ENCODE data around the gene DNAJC13. TPM values are rescaled to one million over a fixed set of nuclear protein-coding genes. Genes with fewer than 3 reads are reported as not detected.

DNAJC13 gene
- total RNA-seq, 2 donors from 2014 or later = 39.4 to 40.5 TPM

GRCh38 chr3:132399054-132399929 is 18.0 kb upstream of the DNAJC13 start:
- no peak overlapping the region for H3K9ac ChIP-seq (ENCODE audit: extremely low read depth, low read length, poor library complexity, severe bottlenecking)
- H3K9me3 ChIP-seq (ENCODE audit: control insufficient read depth, low read length) = no peaks in the 10 kb centered on the region
- H3K27me3 ChIP-seq (ENCODE audit: control insufficient read depth, insufficient read depth, low read length, poor library complexity, severe bottlenecking) = no peaks in the 10 kb centered on the region
- no peak overlapping the region for H3K27ac ChIP-seq (ENCODE audit: low read depth, low read length)
- H3K36me3 ChIP-seq (ENCODE audit: control insufficient read depth, insufficient read depth, low read length) = no peaks in the 10 kb centered on the region
- DNase-seq = peak; percentile 72
- no peak overlapping the region for H3K4me3 ChIP-seq (ENCODE audit: low read length)
- no peak overlapping the region for H3K4me3 Mint-ChIP-seq
- no peak overlapping the region for H3K27ac Mint-ChIP-seq
- H3K9me3 Mint-ChIP-seq = peaks cover 5% of the 10 kb centered on the region
- TF ChIP-seq CTCF (conservative IDR thresholded peaks at IDR 0.05) = peak; percentile 94
- H3K36me3 Mint-ChIP-seq (ENCODE audit: low read depth) = no peaks in the 10 kb centered on the region
- WGBS, 2 experiments (ENCODE audit: insufficient coverage in 1 of 2, insufficient read length in 1 of 2) = 56 to 58% methylated on average over 4 to 5 of the region's 5 CpGs
- H3K27me3 Mint-ChIP-seq (ENCODE audit: insufficient read depth) = no peaks in the 10 kb centered on the region
- H3K4me1 Mint-ChIP-seq = no peaks in the 10 kb centered on the region
- no peaks in the 10 kb centered on the region for H3K4me1 ChIP-seq (ENCODE audit: control insufficient read depth, insufficient read depth, low read length)

- Mint-ChIP-seq H3K4me3 (no peak overlapping the region), H3K9me3 (peaks cover 5% of the 10 kb centered on the region), H3K27ac (no peak overlapping the region), H3K36me3 (ENCODE audit: low read depth) (no peaks in the 10 kb centered on the region), H3K27me3 (ENCODE audit: insufficient read depth) (no peaks in the 10 kb centered on the region), H3K4me1 (no peaks in the 10 kb centered on the region)
- no peak for TF ChIP-seq CTCF (conservative IDR thresholded peaks at IDR 0.05)
- Histone ChIP-seq H3K27ac (ENCODE audit: low read depth, low read length) (no peak overlapping the region), H3K27me3 (ENCODE audit: control insufficient read depth, insufficient read depth, low read length, poor library complexity, severe bottlenecking) (no peaks in the 10 kb centered on the region), H3K36me3 (ENCODE audit: control insufficient read depth, insufficient read depth, low read length) (no peaks in the 10 kb centered on the region), H3K9me3 (ENCODE audit: control insufficient read depth, low read length) (no peaks in the 10 kb centered on the region), H3K4me3 (ENCODE audit: low read length) (no peak overlapping the region), H3K4me1 (ENCODE audit: control insufficient read depth, insufficient read depth, low read length) (no peaks in the 10 kb centered on the region), H3K9ac (ENCODE audit: extremely low read depth, low read length, poor library complexity, severe bottlenecking) (no peak overlapping the region)
- DNase-seq = no peak
- WGBS, 2 experiments (ENCODE audit: insufficient coverage in 1 of 2, insufficient read length in 1 of 2) = 95 to 96% methylated on average over 8 to 13 of the region's 13 CpGs
These were observed 16.0 kb upstream of the DNAJC13 start for GRCh38 chr3:132401255-132401654.

- Histone ChIP-seq H3K36me3 (ENCODE audit: control insufficient read depth, insufficient read depth, low read length) (no peaks in the 10 kb centered on the region), H3K27ac (ENCODE audit: low read depth, low read length) (no peak overlapping the region), H3K4me1 (ENCODE audit: control insufficient read depth, insufficient read depth, low read length) (no peaks in the 10 kb centered on the region), H3K9ac (ENCODE audit: extremely low read depth, low read length, poor library complexity, severe bottlenecking) (no peak overlapping the region), H3K9me3 (ENCODE audit: control insufficient read depth, low read length) (no peaks in the 10 kb centered on the region), H3K4me3 (ENCODE audit: low read length) (no peak overlapping the region), H3K27me3 (ENCODE audit: control insufficient read depth, insufficient read depth, low read length, poor library complexity, severe bottlenecking) (no peaks in the 10 kb centered on the region)
- no peak overlapping the region for H3K27ac Mint-ChIP-seq
- H3K4me1 Mint-ChIP-seq = no peaks in the 10 kb centered on the region
- H3K4me3 Mint-ChIP-seq = no peak overlapping the region
- DNase-seq = no peak
- no peak for TF ChIP-seq CTCF (conservative IDR thresholded peaks at IDR 0.05)
- H3K9me3 Mint-ChIP-seq = no peaks in the 10 kb centered on the region
- WGBS, 2 experiments (ENCODE audit: insufficient coverage in 1 of 2, insufficient read length in 1 of 2) = 94 to 100% methylated on average over 1 to 3 of the region's 3 CpGs
- no peaks in the 10 kb centered on the region for H3K36me3 Mint-ChIP-seq (ENCODE audit: low read depth)
- H3K27me3 Mint-ChIP-seq (ENCODE audit: insufficient read depth) = no peaks in the 10 kb centered on the region
These were observed 13.0 kb upstream of the DNAJC13 start for GRCh38 chr3:132404276-132404675.

All from endodermal cell (in vitro differentiated cells).